HG02798 (cell line): ENCODE data around the gene ERICH6.

ENCODE experiments used
- ATAC-seq: cut with Tn5 transposase; IDR thresholded peaks from one replicate; pipeline ENCODE4 v1.9.1; 2021; ENCODE audit warnings: mild to moderate bottlenecking; ENCODE audit not compliant: unreplicated experiment, poor library complexity

ERICH6 gene

DNA sequence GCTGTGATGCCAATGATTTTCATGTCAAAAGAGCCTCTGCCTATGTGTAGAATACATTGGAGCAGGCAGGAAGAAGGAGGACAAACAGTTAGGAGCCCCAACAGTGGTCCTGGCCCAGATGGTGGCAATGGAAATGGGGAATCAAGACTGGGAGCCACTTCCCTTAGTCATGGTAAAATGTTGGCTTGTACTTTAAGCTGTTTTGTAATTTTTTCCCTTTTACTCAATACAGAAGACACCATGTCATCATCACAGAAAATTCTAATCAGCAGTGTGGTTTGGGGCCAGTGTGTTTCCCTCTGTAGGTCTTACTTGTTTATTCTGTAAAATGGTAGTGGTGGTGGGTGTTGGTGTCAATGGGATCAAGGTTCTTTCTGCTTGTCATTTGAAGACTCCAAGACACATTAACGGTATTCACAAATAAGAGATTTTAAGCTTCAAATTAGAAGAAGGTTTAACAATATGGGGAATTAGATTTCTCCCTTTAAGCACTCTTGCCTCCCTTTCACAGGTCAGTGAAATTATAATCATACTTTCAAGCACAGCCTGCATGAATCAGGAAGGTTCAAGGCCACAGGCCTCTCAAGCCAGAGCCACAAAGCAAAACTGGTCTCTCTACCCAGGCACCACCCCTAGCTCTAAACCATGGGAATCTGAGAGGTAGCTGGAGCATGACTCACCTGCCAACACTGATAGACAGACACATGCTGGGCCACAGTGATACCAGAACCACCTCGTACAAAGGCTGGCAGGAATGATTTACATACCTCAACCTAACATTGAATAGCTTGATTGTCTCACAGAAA, 34.4 kb upstream of the ERICH6 start:
- peak; percentile 62 for ATAC-seq

DNA sequence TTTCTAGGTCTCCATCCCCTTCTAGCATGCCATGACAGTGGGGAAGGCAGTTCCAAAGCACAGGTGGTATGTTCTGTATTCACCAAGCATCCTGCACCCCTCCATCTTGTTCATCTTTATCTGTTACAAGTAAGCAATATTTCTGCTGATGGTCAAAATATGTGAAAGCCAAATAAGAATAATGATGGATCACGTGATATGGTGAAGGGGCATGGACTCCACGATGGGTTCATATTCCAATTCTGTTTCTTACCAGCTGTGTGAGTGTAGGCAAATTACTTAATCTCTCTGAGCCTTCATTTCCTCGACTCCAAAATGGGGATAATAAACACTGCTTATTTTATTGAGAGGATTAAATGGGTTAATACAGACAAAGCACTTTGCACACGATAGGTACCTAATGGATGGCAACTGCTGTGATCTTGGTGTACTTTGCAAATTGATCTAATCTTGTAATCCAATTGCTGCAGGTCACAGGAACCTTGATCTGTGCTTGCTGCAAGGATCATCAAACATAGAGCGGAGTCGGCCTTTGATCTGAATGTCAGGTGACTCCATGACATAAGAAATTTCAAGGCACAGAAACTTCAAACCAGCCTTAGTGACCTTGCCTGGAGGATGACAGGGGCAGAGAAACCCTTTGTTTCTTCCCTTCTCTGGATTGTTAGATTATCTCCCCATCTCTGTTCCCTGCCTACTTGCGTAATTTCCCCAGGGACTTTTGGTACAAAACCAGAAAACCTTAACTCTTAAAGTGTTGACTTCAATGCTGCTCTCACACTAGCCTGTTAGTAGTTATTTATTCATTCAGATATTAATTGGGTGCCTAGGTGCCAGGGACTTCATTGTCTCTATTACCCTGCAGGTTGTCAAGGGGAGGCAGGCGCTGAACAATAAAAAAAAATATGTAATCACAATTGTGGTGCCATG, 33.4 kb upstream of the ERICH6 start:
- no peak for ATAC-seq

DNA sequence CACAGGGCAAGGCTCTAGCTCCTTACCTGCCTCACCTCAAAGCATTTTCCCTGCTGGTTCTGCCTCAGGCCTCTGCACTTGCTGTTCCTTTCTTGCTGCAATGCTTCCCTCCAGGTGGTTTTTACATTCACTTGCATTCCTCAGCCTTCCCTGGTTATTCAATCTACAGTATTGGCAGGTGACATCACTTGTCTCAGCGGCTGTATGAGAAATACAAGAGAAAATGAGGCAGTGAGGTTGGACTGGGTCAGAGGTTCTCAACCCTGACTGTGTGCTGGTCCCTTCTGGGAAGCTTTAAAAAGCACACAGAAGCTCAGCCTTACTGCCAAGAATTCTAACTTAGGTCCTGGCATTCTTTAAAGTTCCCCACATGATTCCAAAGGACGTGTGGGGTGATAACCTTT, 32.6 kb upstream of the ERICH6 start:
- ATAC-seq = no peak

- no peak for ATAC-seq
Observed at GRCh38 chr3:150734795-150735119, 31.0 kb upstream of the ERICH6 start.

DNA sequence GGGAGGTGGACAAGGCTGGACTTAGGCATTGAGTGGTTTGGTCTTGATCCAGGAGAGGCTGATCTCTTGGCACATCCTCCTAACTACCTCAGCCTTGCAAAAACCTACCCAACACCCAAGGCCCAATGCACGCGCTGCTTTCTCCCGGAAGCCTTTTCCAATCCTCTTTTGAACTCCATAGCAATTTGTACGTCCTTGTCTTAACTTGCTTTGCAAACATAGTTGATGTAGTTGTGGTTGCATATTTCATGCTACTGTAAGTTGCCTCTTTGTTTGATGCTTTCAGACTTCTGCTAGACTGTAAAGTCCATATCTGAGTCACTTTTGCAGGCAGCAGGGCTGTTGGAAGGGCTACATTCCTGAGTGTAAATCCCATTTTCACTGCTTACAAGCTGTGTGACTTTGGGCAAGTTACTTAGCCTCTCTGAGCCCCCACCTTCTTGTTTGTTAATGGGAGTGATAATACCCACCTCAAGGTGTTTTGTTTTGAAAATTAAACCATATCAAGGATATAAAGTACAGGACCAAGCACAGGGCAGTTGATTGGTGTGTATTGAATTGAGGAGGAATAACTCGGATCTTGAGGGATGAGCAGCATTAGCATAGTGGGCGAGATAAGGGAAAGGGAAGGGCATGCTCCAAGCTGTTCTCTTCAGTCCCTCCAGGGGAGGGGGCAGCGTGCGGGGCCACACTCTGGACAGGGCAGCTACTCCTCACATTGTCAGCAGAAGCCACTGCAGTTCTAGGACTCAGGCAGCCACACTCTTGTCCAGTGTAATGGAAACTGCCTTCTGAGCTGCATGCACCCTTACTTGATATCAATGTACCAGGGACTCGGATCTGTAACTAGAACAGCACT, 30.4 kb upstream of the ERICH6 start:
- ATAC-seq = no peak

DNA sequence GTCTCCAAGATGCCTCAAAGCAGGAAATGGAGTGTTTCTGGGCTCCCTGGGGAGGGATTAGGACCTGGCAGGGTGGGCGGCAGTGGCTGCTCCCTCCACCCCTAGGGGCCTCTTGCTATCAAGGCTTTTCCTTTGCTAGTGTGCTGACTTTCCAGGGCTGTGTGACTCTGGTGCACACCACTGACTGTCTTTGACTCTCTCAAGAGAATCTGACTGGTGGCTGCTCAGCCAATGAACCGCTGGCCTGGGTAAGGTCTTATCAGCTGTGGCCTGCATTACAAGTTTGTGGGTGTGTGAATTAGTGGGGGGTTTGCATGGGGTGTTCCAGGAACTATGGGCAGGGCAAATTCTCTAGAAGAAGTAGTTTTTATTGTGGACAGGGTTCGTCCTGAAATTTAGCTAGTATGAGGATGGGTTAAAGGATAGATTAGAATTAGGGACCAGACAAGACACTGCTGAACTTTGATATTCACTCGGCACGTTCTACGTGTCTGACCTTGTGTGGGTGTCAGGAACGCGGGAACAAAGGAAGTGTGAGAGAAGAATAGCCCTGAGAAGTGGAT, 29.7 kb upstream of the ERICH6 start:
- ATAC-seq = no peak

- ATAC-seq = no peak
Observed at GRCh38 chr3:150729682-150730360, 26.1 kb upstream of the ERICH6 start.

GRCh38 chr3:150727653-150728502, 24.2 kb upstream of the ERICH6 start:
- ATAC-seq = no peak

GRCh38 chr3:150725548-150725947, 21.8 kb upstream of the ERICH6 start:
- no peak for ATAC-seq

DNA sequence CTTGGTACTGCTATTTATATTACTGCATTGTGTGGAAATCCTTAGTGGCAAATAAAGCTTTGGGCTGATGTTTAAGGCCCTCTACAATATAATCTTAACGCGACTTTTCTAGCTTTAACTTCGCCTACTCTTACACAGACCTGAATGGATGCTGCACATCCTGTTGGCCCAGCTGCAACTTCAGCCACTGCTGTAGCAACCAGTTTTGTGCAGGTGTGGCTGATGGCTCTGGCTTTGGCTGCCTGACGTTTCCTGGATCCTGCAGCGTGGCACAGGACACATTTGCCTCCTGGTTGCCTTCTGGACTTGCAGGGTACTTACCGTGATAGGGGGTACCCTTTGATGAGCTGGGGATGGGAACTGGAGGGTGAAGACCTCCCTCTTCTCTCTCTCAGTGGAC, 20.2 kb upstream of the ERICH6 start:
- no peak for ATAC-seq

- no peak for ATAC-seq
Observed at GRCh38 chr3:150722267-150722666, 18.5 kb upstream of the ERICH6 start.

- peak; percentile 86 for ATAC-seq
Observed at GRCh38 chr3:150721285-150722130, 17.8 kb upstream of the ERICH6 start.

DNA sequence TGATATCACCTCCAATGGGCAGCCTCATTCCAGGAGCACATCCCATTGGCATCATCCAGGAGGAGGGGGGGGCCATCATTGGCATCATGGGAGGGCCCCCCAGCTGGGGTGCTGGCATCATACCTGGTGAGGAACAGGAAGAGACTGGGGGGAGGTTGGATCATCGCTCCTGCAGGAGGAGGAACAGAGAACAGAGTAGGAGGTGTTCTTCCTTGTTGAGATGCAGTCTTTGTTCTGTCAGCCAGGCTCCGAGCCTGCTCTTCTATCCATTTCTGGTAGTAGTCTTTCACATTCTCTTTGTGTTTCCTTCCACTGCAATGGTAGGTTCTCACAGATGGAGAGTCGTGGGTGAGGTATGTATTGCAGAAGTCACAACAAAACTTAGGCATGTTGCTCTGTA, 16.7 kb upstream of the ERICH6 start:
- ATAC-seq = no peak

GRCh38 chr3:150710097-150710496, 6.4 kb upstream of the ERICH6 start:
- no peak for ATAC-seq

- ATAC-seq = peak; percentile 39
Observed at GRCh38 chr3:150703299-150703755, 393 bp downstream of the ERICH6 start.

DNA sequence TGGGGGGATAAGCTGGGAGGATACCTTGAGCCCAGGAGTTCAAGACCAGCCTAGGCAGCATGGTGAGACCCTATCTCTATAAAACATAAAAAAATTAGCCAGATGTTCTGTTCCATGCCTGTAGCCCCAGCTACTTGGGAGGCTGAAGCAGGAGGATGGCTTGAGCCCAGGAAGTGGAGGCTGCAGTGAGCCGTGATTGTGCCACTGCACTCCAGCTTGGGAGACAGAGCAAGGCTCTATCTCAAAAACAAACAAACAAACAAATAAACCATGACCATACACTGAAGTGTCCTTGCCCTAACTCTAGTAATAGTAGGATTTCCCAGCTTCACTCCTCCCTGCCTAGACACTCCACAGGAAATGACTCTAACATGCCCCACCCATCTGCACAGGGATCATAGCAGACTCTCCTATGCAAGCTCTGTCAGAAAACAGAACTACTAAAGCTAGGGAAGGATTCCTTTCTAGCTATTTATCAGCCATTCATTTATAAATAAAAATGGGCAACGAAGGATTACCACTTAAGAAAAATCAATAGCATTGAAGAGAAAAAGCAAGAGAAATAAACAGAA, 4.6 kb downstream of the ERICH6 start:
- no peak for ATAC-seq

DNA sequence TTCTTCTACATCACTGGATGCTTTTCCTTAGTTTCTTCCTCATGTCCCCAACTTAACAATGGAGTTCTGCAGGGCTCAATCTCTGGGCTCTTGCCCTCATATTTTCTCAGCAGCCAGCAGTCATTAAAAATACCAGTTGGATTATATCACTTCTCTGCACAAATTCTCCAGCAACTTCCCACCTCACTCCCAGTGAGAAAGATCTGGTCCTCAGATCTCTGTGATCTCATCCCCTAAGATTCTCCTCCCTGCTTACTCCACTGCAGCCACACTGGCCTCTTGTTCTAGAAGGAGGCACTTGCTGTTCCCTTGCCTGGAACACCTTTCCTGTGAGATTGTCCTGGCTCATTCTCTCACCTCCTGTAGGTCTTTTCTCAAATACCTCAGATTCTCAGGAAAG, 6.1 kb downstream of the ERICH6 start:
- no peak for ATAC-seq
